Measurements from ENCODE around the gene CTSF. TPM values are rescaled to one million over a fixed set of nuclear protein-coding genes. Genes with fewer than 3 reads are reported as not detected.

The CTSF gene
- total and polyA plus RNA-seq, 2 of the 8 experiments (the other 6 are each of a cell fraction or from before 2014, with no cell fraction given), result 0.58 to 2.3 TPM

DNA sequence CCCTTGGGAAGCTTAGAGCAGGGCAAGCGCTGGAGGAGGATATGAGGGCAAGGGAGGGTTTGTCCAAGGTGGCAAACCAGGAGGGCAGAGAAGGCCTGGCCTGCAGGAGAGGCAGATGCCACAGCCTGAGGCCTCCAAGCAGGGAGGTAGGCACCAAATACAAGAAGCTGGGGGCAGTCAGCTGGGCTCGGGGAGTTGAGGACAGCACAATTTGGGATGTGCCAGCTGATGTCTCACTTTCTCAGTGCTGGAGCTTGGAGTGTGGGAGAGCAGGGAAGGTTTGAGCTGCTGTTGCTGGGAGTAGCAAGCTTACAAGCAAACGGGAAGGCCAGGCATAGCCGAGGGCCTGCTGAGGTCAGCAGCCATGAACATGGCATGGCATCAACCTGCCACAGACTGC is 26.5 kb downstream of the CTSF start:
- Histone ChIP-seq H3K4me1 (replicated peaks in 1 of 4; ENCODE audit: control insufficient read depth in 3 of 4, insufficient read depth in 4 of 4, low read length in 3 of 4) (peaks cover 0 to 17% (median 4%) of the 10 kb centered on the region in 4 experiments; a peak in 6 of 7 replicates), H3K27me3 (replicated peaks in 1 of 4; ENCODE audit: control insufficient read depth in 3 of 4, extremely low read depth in 1 of 4, insufficient read depth in 3 of 4, low read length in 3 of 4) (no peaks in the 10 kb centered on the region), H4K91ac (replicated peaks; ENCODE audit: insufficient read length, low read length) (no peak overlapping the region), H2AK5ac (ENCODE audit: low read depth, low read length) (no peak overlapping the region; the same call in 1 of the 2 replicates), H3K79me1 (ENCODE audit: low read depth, low read length) (no peaks in the 10 kb centered on the region), H2AFZ (ENCODE audit: low read length) (no peak overlapping the region), H3K79me2 (ENCODE audit: control insufficient read depth in 1 of 2, insufficient read depth in 2 of 2, low read length in 2 of 2) (no peaks in the 10 kb centered on the region), H3K18ac (ENCODE audit: extremely low read depth, low read length) (no peak overlapping the region), H3K9me3 (ENCODE audit: insufficient read depth in 2 of 2, low read depth in 1 of 2, low read length in 1 of 2) (no peaks in the 10 kb centered on the region), H3K9ac (replicated peaks in 1 of 4; ENCODE audit: extremely low read depth in 1 of 4, low read depth in 3 of 4, low read length in 3 of 4) (no peak overlapping the region), H3K27ac (ENCODE audit: low read depth, low read length) (no peak overlapping the region), H3K56ac (replicated peaks; ENCODE audit: insufficient read length, low read depth, low read length) (no peak overlapping the region), H3K36me3 (ENCODE audit: control insufficient read depth in 2 of 4, insufficient read depth in 4 of 4, low read length in 3 of 4) (no peaks in the 10 kb centered on the region), H3K14ac (ENCODE audit: insufficient read length) (no peak overlapping the region), H4K20me1 (replicated peaks in 1 of 2; ENCODE audit: control insufficient read depth in 1 of 2, insufficient read depth in 2 of 2, low read length in 2 of 2) (no peaks in the 10 kb centered on the region), H3K4me3 (ENCODE audit: extremely low read depth in 1 of 4, insufficient read depth in 2 of 4, low read depth in 3 of 4, low read length in 4 of 4) (no peak overlapping the region), H2BK12ac (ENCODE audit: low read depth, low read length) (no peak overlapping the region), H2BK120ac (replicated peaks; ENCODE audit: low read depth, low read length) (no peak overlapping the region), H2BK20ac (ENCODE audit: low read length) (no peak overlapping the region), H3K4me2 (ENCODE audit: insufficient read depth in 1 of 2, low read depth in 2 of 2, low read length in 2 of 2) (no peak overlapping the region), H2BK15ac (ENCODE audit: low read length) (peak overlapping the region; percentile 63; the same call in 1 of the 2 replicates), H4K5ac (ENCODE audit: insufficient read length, low read depth, low read length) (no peak overlapping the region), H3K23me2 (ENCODE audit: low read depth, low read length) (peaks cover 3% of the 10 kb centered on the region; the same call in 1 of the 2 replicates), H2BK5ac (ENCODE audit: low read depth, low read length) (no peak overlapping the region), H3K4ac (replicated peaks; ENCODE audit: insufficient read length, low read depth, low read length) (no peak overlapping the region), H3K23ac (ENCODE audit: insufficient read length) (no peak overlapping the region), H4K8ac (ENCODE audit: extremely low read depth, insufficient read depth, low read length) (no peak overlapping the region)
- 90% methylated on average over 4 of the region's 4 CpGs; no CpG with 5 or more reads in 1 of the 2 experiments for WGBS, 2 experiments (ENCODE audit: extremely low coverage in 1 of 2, insufficient coverage in 1 of 2, insufficient read length in 1 of 2, insufficient replicate concordance in 2 of 2, low coverage in 1 of 2, low lambda C conversion rate in 2 of 2, missing lambda C conversion rate in 1 of 2)
- DNase-seq (ENCODE audit: low read depth in 1 of 2, low spot score in 2 of 2) (no peak), FAIRE-seq (no peak)
- no peak for TF ChIP-seq CBX8 (IDR thresholded peaks at IDR 0.05; ENCODE audit: borderline replicate concordance, low read depth, low read length)
- TF ChIP-seq POLR2A (IDR thresholded peaks at IDR 0.05; ENCODE audit: control extremely low read depth in 1 of 2, low read depth in 2 of 2, low read length in 2 of 2), result no peak
- TF ChIP-seq JUN (IDR thresholded peaks at IDR 0.05; ENCODE audit: low read depth, low read length), result no peak
- no peak for TF ChIP-seq SIX5 (IDR thresholded peaks at IDR 0.05; ENCODE audit: low read depth, low read length)
- TF ChIP-seq BRCA1 (IDR thresholded peaks at IDR 0.05; ENCODE audit: low read depth, low read length), result no peak
- no peak for TF ChIP-seq POU5F1 (IDR thresholded peaks at IDR 0.05; ENCODE audit: low read depth, low read length)
- no peak for TF ChIP-seq BCL11A (IDR thresholded peaks at IDR 0.05; ENCODE audit: low read depth in 2 of 2, low read length in 2 of 2)
- no peak for TF ChIP-seq TEAD4 (IDR thresholded peaks at IDR 0.05; ENCODE audit: low read depth, low read length)
- no peak for TF ChIP-seq SIN3A (conservative IDR thresholded peaks at IDR 0.05 in 1 of 2, IDR thresholded peaks at IDR 0.05 in 1 of 2; ENCODE audit: low read depth in 1 of 2, low read length in 2 of 2)
- TF ChIP-seq RBBP5 (IDR thresholded peaks at IDR 0.05; ENCODE audit: borderline replicate concordance, low read depth, low read length), result no peak
- no peak for TF ChIP-seq PHF8 (conservative IDR thresholded peaks at IDR 0.05; ENCODE audit: low read depth, low read length)
- TF ChIP-seq NRF1 (IDR thresholded peaks at IDR 0.05; ENCODE audit: low read depth, low read length), result no peak
- TF ChIP-seq SP2 (IDR thresholded peaks at IDR 0.05; ENCODE audit: low read length), result no peak
- no peak for TF ChIP-seq KDM5A (IDR thresholded peaks at IDR 0.05; ENCODE audit: low read length)
- POLR2A ChIA-PET (ENCODE audit: partially characterized antibody), result interaction anchor here (0.9 to 2.4 kb wide), 4 partner anchors 9 to 428 kb away, joined by 3 to 7 read pairs (median 5); partner anchors contain the start of gene RBM14
- CTCF ChIA-PET (ENCODE audit: partially characterized antibody), result interaction anchor here (0.9 to 1.4 kb wide), 3 partner anchors 39 to 137 kb away, joined by 3 to 4 read pairs (median 3); no protein-coding TSS in a partner anchor

Measured in H1 (cell line).